ENCODE data around the gene OR10A5. TPM values are rescaled to one million over a fixed set of nuclear protein-coding genes. Genes with fewer than 3 reads are reported as not detected.
"Not testable (repeated sequence)": the region's sequence is repeated elsewhere in the genome, so short reads cannot be mapped to it uniquely, and the experiment has no call there.

OR10A5 gene
- total and polyA plus RNA-seq, 12 donors: not detected

- TF ChIP-seq, protein P1, sequence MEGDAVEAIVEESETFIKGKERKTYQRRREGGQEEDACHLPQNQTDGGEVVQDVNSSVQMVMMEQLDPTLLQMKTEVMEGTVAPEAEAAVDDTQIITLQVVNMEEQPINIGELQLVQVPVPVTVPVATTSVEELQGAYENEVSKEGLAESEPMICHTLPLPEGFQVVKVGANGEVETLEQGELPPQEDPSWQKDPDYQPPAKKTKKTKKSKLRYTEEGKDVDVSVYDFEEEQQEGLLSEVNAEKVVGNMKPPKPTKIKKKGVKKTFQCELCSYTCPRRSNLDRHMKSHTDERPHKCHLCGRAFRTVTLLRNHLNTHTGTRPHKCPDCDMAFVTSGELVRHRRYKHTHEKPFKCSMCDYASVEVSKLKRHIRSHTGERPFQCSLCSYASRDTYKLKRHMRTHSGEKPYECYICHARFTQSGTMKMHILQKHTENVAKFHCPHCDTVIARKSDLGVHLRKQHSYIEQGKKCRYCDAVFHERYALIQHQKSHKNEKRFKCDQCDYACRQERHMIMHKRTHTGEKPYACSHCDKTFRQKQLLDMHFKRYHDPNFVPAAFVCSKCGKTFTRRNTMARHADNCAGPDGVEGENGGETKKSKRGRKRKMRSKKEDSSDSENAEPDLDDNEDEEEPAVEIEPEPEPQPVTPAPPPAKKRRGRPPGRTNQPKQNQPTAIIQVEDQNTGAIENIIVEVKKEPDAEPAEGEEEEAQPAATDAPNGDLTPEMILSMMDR (IDR thresholded peaks at IDR 0.05): no peak
- intact Hi-C loops (cut with DNase I): no loop called here
- no peaks in the 10 kb centered on the region for H3K36me3 ChIP-seq
- DNase-seq: no peak
- no peak overlapping the region for H3K4me3 ChIP-seq
- H3K9me3 ChIP-seq: peaks cover 0 to 7% (median 0%) of the 10 kb centered on the region in 11 donors
- no peaks in the 10 kb centered on the region for H3K4me1 ChIP-seq
- no peak for ATAC-seq
- H3K27ac ChIP-seq: no peak overlapping the region
- no peaks in the 10 kb centered on the region for H3K27me3 ChIP-seq
These were observed 3.8 kb upstream of the OR10A5 start for GRCh38 chr11:6841694-6842093.

DNA sequence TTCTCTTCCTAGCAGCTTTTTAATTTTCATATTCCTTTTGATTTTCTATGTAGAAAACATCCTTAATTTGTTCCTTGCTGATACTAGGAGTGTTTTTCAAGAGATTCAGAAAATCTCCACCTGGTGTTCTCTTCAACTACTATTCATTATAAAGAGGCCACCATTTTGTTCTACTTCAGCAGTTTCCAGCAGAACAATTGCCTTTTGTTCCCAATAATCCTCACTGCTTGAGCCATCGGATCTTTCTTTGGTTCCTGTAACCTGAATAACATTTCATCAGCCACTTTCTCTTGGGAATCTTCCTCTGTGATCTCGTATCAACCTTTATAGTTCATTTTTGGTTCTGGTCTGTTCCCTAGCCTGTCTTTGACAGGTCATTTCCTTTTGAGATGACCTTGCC, 1.8 kb upstream of the OR10A5 start:
- intact Hi-C loops (cut with DNase I): loop anchor here in 1 of 10 donors (2.0 kb wide), 1 partner anchor 17 kb away; no protein-coding TSS in a partner anchor
- ATAC-seq: no peak
- peaks cover 0 to 7% (median 0%) of the 10 kb centered on the region in 11 donors for H3K9me3 ChIP-seq
- no peaks in the 10 kb centered on the region for H3K4me1 ChIP-seq
- no peaks in the 10 kb centered on the region for H3K27me3 ChIP-seq
- no peaks in the 10 kb centered on the region for H3K36me3 ChIP-seq
- no peak overlapping the region for H3K27ac ChIP-seq
- no peak overlapping the region for H3K4me3 ChIP-seq
- 56% methylated on average over 2 of the region's 2 CpGs for WGBS, 2 donors
- TF ChIP-seq, protein P1 (IDR thresholded peaks at IDR 0.05): no peak
- no peak for DNase-seq

DNA sequence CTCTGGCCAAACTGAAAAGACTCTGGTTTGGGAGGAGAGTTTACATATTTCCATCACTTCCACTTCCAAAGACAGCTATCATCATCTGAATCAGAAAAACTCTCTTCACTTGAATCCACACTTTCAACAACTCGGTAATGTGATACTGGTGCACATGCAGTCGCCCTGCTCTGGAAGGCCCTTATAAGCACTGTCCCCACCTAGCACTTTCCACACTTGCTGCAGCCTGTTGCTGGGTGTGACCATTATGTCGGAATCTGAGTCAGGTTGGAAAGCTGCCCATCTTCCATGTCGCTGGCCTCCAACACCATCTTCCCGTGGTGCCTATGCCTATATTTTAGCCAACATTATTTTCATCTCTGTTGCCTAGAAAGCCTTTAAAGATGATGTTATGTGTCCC, 1.1 kb upstream of the OR10A5 start:
- Histone ChIP-seq H3K27me3 (no peaks in the 10 kb centered on the region), H3K4me3 (no peak overlapping the region), H3K9me3 (peaks cover 0 to 7% (median 0%) of the 10 kb centered on the region in 11 donors), H3K27ac (no peak overlapping the region), H3K4me1 (no peaks in the 10 kb centered on the region), H3K36me3 (no peaks in the 10 kb centered on the region)
- ATAC-seq: no peak
- intact Hi-C loops (cut with DNase I): loop anchor here in 1 of 10 donors (2.0 kb wide), 1 partner anchor 16 kb away; no protein-coding TSS in a partner anchor
- WGBS, 2 donors: 85 to 87% methylated on average over 5 of the region's 5 CpGs
- no peak for DNase-seq
- TF ChIP-seq, protein P1 (IDR thresholded peaks at IDR 0.05): no peak

DNA sequence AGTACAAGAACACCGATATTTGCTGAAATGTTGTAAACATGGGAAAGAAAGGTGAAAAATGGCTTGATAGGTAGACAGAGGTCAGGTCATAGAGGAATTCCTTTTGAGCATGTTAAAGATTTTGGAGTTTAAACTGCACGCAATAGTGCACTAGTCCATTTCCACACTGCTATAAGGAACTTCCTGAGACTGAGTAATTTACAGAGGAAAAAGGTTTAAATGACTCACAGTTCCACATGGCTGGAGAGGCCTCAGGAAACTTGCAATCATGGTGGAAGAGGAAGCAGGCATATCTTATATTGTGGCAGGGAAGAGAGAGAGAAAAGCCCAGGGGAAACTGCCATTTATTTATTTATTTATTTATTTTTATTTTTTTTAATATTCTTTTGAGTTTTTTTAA, 5.0 kb downstream of the OR10A5 start:
- TF ChIP-seq, protein P1 (IDR thresholded peaks at IDR 0.05): no peak
- Histone ChIP-seq H3K27me3 (no peaks in the 10 kb centered on the region), H3K27ac (no peak overlapping the region), H3K4me3 (no peak overlapping the region), H3K9me3 (peaks cover 0 to 18% (median 0%) of the 10 kb centered on the region in 11 donors), H3K36me3 (no peaks in the 10 kb centered on the region), H3K4me1 (no peaks in the 10 kb centered on the region)
- intact Hi-C loops (cut with DNase I): no loop called here
- WGBS, 2 donors: 79 to 89% methylated on average over 2 of the region's 2 CpGs
- DNase-seq: no peak
- no peak for ATAC-seq

DNA sequence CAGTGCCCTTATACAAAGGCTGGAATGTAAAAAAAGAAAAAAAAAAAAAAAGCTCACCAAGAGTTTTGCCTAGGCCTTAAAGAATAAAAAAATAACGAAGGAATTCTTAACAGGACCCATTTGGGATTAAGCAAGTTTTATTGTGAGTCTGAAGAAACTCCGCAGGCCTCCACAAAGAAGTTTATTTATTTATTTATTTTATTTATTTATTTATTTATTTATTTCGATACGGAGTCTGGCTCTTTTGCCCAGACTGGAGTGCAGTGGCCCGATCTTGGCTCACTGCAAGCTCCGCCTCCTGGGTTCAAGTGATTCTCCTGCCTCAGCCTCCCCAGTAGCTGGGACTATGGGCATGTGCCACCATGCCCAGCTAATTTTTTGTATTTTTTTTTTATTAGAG, 9.3 kb downstream of the OR10A5 start:
- WGBS, 2 donors: 91 to 95% methylated on average over 6 of the region's 6 CpGs
- H3K27ac ChIP-seq; H3K4me3 ChIP-seq; H3K36me3 ChIP-seq; intact Hi-C loops (cut with DNase I); H3K4me1 ChIP-seq; DNase-seq; H3K27me3 ChIP-seq; ATAC-seq: not testable (repeated sequence)
- peaks cover 0 to 18% (median 0%) of the 10 kb centered on the region in 11 donors for H3K9me3 ChIP-seq

Data from heart right ventricle (tissue), 16 donors.